Measurements from ENCODE around the gene UQCRHL. TPM values are rescaled to one million over a fixed set of nuclear protein-coding genes. Genes with fewer than 3 reads are reported as not detected.

Gene UQCRHL
- total and polyA plus RNA-seq, 2 of the 8 experiments (the other 6 are each of a cell fraction or from before 2014, with no cell fraction given) = 3.7 to 3.9 TPM

DNA sequence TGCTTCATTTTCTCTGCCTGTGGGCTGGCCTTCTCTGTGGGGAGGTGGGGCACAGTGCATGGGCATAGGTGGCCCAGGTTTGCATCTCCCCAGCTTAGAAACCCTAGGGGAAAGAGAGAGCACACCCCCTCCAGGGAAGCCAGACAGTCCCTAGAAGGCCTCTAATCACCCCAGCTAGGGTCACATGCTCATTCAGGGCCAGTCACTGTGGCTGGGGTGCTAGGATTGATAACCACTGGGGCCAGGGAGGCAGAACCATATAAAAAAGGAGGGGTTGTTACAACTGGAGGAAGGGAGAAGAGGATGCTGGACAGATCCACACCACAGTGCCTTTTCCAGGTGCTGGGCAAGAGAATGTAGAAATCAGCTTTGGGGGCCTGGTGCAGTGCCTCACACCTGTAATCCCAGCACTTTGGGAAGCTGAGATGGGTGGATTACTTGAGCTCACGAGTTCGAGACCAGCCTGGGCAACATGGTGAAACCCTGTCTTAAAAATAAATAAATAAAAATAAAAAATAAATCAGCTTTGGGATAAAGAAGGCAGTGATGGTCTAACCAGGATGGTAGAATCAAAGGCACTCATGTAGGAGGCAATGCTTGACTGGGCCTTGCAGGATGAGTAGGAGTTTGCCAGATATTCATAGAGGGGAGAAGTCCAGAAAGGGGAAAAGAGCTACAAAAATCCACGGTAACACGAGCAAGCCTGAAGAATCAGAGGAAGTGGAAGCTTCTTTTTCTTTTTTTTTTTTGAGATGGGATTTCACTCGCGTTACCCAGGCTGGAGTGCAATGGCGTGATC lies 29.3 kb downstream of the UQCRHL start:
- H3K4me3 ChIP-seq (ENCODE audit: extremely low read depth in 1 of 4, insufficient read depth in 2 of 4, low read depth in 3 of 4, low read length in 4 of 4) = no peak overlapping the region
- H3K56ac ChIP-seq (replicated peaks; ENCODE audit: insufficient read length, low read depth, low read length) = no peak overlapping the region
- FAIRE-seq = no peak
- no peak overlapping the region for H3K27ac ChIP-seq (ENCODE audit: low read depth, low read length)
- H4K5ac ChIP-seq (ENCODE audit: insufficient read length, low read depth, low read length) = no peak overlapping the region
- H3K9me3 ChIP-seq (ENCODE audit: insufficient read depth in 2 of 2, low read depth in 1 of 2, low read length in 1 of 2) = no peaks in the 10 kb centered on the region
- no peak overlapping the region for H3K18ac ChIP-seq (ENCODE audit: extremely low read depth, low read length)
- H2AFZ ChIP-seq (ENCODE audit: low read length) = no peak overlapping the region
- H3K4me1 ChIP-seq (replicated peaks in 1 of 4; ENCODE audit: control insufficient read depth in 3 of 4, insufficient read depth in 4 of 4, low read length in 3 of 4) = no peaks in the 10 kb centered on the region
- H3K23ac ChIP-seq (ENCODE audit: insufficient read length) = no peak overlapping the region
- no peaks in the 10 kb centered on the region for H3K27me3 ChIP-seq (replicated peaks in 1 of 4; ENCODE audit: control insufficient read depth in 3 of 4, extremely low read depth in 1 of 4, insufficient read depth in 3 of 4, low read length in 3 of 4)
- no peak overlapping the region for H2BK5ac ChIP-seq (ENCODE audit: low read depth, low read length)
- no peak overlapping the region for H2BK120ac ChIP-seq (replicated peaks; ENCODE audit: low read depth, low read length)
- no peak overlapping the region for H2AK5ac ChIP-seq (ENCODE audit: low read depth, low read length)
- no peak overlapping the region for H2BK15ac ChIP-seq (ENCODE audit: low read length)
- H4K8ac ChIP-seq (ENCODE audit: extremely low read depth, insufficient read depth, low read length) = no peak overlapping the region
- no peak for DNase-seq (ENCODE audit: low read depth in 1 of 2, low spot score in 2 of 2)
- no peak overlapping the region for H3K9ac ChIP-seq (replicated peaks in 1 of 4; ENCODE audit: extremely low read depth in 1 of 4, low read depth in 3 of 4, low read length in 3 of 4)
- peaks cover 25 to 69% (median 47%) of the 10 kb centered on the region in 4 experiments for H3K36me3 ChIP-seq (ENCODE audit: control insufficient read depth in 2 of 4, insufficient read depth in 4 of 4, low read length in 3 of 4)
- H3K14ac ChIP-seq (ENCODE audit: insufficient read length) = no peak overlapping the region
- H3K79me1 ChIP-seq (ENCODE audit: low read depth, low read length) = 0 out of 2 replicates have a peak, but pooled peaks cover 3% of the 10 kb centered on the region
- H2BK12ac ChIP-seq (ENCODE audit: low read depth, low read length) = no peak overlapping the region
- ChIA-PET CTCF (ENCODE audit: partially characterized antibody) (interaction anchor here (0.7 to 1.8 kb wide), 3 partner anchors 10 to 45 kb away, joined by 3 to 6 read pairs (median 4); no protein-coding TSS in a partner anchor), POLR2A (ENCODE audit: partially characterized antibody) (interaction anchor here (0.9 to 6.3 kb wide), 5 partner anchors 9 to 29 kb away, joined by 3 to 33 read pairs (median 10); no protein-coding TSS in a partner anchor)
- H4K91ac ChIP-seq (replicated peaks; ENCODE audit: insufficient read length, low read length) = no peak overlapping the region
- no peak overlapping the region for H3K4ac ChIP-seq (replicated peaks; ENCODE audit: insufficient read length, low read depth, low read length)
- no peak overlapping the region for H3K4me2 ChIP-seq (ENCODE audit: insufficient read depth in 1 of 2, low read depth in 2 of 2, low read length in 2 of 2)
- no peak overlapping the region for H2BK20ac ChIP-seq (ENCODE audit: low read length)
- H4K20me1 ChIP-seq (replicated peaks in 1 of 2; ENCODE audit: control insufficient read depth in 1 of 2, insufficient read depth in 2 of 2, low read length in 2 of 2) = peaks cover 3 to 4% of the 10 kb centered on the region in 2 experiments
- H3K79me2 ChIP-seq (ENCODE audit: control insufficient read depth in 1 of 2, insufficient read depth in 2 of 2, low read length in 2 of 2) = no peaks in the 10 kb centered on the region
- WGBS, 2 experiments (ENCODE audit: extremely low coverage in 1 of 2, insufficient coverage in 1 of 2, insufficient read length in 1 of 2, insufficient replicate concordance in 2 of 2, low coverage in 1 of 2, low lambda C conversion rate in 2 of 2, missing lambda C conversion rate in 1 of 2) = 91% methylated on average over 7 of the region's 7 CpGs; no CpG with 5 or more reads in 1 of the 2 experiments
- H3K23me2 ChIP-seq (ENCODE audit: low read depth, low read length) = no peaks in the 10 kb centered on the region
- no peak for TF ChIP-seq KDM5A (IDR thresholded peaks at IDR 0.05; ENCODE audit: low read length)
- no peak for TF ChIP-seq CHD1 (IDR thresholded peaks at IDR 0.05; ENCODE audit: low read depth, low read length)
- TF ChIP-seq GTF2F1 (IDR thresholded peaks at IDR 0.05; ENCODE audit: borderline replicate concordance, low read depth, low read length) = no peak
- TF ChIP-seq E2F6 (IDR thresholded peaks at IDR 0.05) = no peak
- TF ChIP-seq JUND (IDR thresholded peaks at IDR 0.05; ENCODE audit: low read length) = no peak
- TF ChIP-seq POLR2AphosphoS5 (IDR thresholded peaks at IDR 0.05; ENCODE audit: low read depth, low read length) = no peak

Data from H1 (cell line).